Measurements from ENCODE around the gene GPR143.

The GPR143 gene

DNA sequence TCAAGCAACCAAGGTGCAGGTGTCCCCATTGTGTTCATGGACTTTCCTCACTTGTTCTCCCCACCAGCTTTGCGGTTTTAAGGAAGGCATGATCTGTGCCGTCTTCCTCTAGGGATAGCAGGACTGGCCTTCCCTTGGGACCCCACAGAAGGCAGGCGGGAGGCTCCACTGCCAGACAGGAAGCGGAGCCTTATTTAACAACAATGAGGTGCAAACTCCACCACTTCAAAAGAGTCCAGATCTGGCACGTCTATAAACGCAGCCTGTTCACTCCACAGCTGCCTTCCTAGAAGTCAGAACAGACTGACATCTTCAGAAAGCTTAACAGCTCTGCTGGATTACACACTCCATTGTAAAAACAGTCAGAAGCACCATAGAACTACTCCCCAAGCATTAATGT, 1.7 kb upstream of the GPR143 start:
- no peak for DNase-seq

DNA sequence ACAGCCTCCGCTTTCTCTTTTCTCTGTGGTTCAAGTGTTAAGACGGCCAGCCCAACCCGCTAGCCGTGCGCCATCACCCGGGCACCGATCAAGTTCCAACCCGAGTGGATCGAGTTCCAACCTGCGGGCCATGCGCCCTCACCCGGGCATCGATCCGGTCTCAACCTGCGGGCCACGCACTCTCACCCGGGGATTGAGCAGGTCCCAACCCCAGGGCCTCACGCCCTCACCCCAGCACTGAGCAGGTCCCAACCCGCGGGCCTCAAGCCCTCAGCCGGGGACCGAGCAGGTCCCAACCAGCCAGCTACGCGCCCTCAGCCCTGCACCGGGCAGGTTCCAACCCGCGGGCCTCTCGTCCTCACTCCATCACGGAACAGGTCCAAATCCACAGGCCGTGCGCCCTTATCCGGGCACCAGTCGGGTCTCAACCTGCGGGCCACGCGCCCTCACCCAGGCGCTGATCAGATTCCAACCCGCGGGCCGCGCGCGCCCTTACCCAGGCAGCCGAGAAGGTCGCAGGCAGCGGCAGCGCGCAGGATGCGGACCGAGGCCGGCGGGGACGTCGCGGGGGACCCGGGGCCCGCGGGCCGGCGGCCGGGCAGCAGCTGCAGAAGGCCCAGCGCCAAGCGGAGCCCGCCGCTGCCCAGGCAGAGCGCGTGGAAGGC, 443 bp downstream of the GPR143 start:
- DNase-seq: no peak

DNA sequence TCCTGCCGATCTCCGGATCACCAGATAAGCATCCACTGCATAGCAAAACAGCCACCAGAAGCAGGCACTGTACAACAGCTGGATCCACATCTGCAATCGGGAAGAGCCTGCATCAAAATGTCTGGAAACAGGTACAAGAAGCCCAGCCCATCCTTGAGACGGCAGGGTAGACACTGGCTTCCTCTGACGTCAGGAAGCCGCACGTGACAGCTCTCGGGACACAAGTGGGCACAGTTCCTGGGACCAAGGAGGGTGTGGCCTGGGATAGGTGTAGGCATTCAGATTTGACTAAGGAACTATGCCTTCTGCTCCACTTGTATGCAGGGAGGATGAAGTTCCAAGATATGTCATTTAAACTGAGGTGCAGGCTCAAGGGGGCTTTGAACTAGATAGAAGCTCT, 6.3 kb downstream of the GPR143 start:
- DNase-seq: no peak

DNA sequence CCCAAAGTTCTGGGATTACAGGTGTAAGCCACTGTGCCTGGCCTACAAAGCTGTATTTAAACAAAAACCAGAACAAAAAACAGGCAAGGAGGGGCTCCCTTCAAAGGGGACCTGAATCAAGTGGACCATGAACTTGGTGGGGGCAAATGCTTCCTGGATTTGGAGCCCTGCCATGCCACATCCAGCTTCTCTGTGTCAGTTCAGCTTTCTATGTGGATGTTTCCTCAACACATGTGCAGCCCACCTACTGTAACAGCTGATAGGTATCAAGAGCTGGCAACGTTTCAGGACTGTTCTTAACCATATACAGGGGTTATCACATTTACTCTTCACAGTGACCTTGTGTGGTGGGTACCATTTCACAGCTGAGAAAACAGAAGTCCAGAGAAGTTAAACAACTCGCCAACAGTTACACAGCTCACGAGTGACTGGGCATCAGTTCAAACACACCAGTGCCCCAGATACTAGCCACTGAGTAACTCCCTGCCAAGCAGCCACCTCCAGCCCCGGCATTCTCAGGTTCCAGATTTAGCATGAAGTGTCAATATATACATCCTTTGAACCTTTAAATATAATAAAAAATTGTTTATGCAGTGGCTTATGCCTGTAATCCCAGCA, 7.5 kb downstream of the GPR143 start:
- DNase-seq: no peak

DNA sequence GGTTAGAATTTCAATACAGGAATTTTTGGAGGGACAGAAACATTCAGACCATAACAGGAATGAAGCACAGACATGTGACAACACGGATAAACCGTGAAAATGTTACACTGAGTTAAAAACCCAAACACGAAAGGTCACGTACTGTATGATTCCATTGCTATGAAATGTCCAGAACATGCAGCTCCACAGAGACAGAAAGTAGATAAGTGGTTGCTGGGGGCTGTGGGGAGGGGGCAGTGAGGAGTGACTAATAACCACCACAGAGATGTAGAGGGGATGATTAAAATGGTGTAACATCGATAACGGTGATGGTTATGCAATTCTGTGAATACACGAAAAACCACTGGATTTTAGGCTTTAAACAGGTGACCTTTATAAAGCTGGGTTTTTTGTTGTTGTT, 8.3 kb downstream of the GPR143 start:
- DNase-seq: no peak

DNA sequence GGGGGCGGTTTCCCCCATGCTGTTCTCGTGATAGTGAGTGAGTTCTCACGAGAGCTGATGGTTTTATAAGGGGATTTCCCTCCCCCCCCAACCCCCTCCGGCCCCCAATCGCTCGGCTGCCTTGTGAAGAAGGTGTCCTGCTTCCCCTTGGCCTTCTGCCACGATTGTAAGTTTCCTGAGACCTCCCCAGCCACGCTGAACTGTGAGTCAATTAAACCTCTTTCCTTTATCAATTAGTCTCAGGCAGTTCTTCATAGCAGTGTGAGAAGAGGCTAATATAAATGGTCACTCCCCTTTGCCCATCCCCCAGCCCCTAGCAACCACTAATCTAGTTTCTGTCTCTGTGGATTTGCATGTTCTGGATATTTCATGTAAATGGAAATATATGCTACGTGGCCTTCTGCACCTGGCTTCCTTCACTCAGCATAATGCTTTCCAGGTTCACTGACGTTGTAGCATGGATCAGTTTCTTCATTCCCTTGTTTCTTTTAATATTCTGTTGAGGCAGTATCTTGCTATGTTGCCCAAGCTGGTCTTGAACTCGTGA, 16.4 kb downstream of the GPR143 start:
- no peak for DNase-seq

DNA sequence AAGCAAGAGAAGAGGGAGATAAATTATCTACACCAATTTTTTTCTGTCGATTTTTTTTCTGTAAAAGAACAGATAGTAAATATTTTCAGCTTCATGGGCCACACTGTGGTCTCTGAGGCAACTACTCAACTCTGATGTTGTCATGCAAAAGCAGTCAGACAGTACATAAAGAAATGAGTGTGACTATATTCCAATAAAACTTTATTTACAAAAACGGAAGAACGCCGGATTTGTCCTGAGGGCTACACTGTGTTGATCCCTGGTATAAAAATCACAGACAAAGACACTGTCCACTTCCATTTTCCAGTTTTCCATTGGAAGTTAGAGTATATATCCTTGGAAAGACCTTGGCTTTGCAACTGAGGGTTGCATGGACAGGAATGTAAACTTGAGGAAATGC, 18.0 kb downstream of the GPR143 start:
- DNase-seq: no peak

DNA sequence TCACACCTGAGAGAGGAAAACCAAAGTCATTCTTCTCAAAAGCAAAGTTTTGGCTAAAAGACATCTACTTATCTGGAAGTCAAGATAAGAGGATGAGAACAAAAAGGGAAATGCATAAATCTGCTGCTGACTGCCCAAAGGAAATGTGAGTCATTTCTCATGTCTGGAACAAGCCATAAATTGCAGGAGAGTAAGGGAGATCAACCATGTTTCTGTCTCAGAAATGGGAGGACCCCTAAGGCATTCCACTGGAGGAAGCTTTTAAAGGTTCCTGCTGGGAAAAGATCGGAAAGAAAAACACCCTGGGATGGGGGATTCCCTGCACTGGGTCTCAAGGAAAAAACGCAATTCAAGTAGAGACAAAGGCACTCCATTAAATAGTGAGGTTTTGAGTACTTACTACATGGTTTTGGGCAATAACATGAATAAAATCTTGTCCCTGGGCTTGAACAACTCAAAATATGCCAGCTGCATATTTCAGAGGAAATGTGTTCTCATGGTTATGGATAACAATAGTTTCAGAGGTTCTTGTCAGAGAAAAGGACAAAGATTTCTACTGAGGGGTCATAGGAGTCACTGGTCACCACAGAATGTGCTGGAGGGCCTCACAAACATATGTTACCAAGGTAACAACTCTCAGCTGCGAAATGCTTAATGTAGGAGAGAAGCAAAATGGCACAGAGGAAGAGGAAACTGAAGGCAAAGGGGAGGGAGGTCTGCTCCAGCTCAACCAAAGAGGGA, 19.3 kb downstream of the GPR143 start:
- DNase-seq: no peak

DNA sequence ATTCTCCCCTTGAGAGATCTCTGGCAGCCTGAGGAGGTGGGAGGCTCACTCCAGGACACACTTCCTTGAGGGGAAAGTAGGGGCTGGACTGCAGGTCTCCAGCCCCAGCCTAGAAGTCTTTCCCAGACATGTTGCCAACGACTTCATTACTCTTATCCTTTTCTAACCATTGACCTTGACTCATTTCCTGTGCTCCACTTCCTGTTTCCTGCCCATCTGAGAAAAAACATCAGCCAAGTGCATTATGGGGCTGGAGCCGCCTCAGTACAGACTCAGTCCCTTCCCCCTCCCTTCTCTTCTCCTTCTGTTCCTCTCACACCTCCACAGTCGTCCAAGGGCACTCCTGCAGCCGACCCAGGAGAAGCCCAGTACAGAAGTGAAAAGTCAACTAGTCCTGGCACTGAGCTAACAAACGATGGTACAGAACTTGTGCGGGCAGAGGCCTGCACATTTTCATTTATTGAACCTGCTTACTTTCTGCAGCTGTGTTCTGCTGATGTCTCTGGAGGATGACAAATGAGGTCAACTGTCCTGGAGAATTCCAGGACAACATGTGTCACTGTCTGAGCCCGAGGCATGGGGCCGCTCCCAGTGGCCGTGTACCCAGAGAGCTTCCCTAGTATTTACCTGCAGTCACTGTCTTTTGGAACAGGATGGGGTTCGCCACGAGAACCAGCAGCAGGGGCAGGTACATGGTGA, 20.1 kb downstream of the GPR143 start:
- no peak for DNase-seq

DNA sequence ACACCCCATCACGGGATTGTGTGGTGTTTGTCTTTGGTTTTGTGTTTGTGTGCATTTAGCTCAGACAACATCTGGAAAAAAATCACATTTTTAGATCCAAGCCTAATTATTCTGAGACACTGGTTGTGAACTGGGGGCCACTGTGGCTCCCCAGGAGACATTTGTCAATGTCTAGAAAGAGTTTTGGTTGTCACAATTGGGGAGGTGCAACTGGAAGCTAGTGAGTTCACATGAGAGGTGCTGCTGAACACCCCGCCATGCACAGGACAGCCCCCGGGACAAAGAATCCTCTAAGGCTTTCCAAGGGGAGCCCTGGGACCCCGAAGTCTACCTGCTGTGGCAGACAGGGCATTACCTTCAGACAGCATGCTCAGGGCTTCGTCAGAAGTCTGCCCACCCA, 26.5 kb downstream of the GPR143 start:
- no peak for DNase-seq

DNA sequence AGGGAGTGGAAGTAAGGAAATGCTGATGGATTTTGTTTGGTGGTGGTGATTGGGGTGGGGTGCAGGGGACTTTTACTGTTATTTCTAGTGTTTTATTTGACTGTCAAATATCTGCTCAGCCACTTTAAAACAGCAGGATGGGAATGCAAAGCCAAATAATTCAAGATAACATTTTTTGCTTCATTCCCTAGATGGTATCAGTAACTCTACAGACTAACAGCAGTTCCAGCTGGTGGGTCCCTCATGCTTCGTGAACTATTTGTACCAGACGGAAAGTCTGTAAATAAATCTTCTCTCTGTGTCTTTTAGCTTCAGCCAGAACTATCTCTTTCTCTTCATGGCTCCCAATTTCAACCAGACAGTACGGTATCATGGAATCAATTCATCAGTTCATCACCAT, 27.5 kb downstream of the GPR143 start:
- no peak for DNase-seq

DNA sequence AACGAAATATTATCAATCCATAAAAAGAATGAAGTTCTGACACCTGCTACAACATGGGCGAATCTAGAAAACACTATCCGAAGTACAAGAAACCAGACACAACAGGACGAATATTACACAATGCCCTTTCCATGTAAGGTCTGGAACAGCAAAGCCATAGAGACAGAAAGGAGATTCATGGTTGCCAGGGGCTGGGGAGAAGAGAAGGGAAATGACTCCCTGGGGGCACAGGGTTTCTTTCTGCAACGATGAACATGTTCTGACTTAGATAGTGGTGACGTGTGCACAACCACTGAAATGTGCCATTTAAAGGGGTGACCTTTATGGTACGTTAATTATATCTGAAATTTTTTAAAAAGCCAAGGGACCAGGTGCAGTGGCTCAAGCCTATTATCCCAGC, 28.3 kb downstream of the GPR143 start:
- no peak for DNase-seq

DNA sequence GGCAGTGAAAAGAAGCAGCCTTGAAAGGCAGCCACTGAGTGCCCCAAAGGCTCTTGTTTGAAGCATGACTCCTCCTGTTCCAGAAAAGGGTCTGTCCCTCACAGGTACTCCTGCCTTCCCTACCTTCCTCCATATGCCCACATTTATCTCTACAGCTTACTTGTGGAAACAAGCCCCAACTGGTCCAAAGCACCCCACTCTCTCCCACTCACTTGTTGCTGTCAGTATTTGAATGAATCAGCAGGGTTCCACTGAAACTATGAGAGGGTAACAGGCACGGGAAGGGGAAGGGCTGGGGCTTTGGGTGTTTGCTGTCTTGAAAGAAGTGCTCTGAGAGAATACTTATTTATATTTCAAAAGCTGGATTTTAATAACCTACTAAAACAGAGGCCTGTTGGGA, 34.9 kb downstream of the GPR143 start:
- DNase-seq: no peak

DNA sequence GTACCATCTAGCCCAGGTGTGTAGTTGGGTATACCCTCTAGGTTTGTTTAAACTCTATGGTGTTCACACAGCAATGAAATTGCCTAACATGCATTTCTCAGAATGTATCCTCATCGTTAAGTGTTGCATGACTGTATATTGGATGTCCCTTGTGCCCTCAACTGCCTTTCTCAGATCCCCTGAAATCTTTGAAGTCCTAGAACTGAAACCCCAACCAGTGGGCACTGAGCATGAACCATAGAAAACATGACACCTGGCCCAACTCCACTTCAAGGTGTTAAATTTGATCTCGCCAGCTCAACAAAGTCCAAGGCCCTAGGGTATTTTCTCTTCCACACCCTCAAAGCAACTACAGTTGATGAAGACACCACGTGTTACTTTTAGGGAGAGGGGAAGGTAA, 35.6 kb downstream of the GPR143 start:
- DNase-seq: no peak

DNA sequence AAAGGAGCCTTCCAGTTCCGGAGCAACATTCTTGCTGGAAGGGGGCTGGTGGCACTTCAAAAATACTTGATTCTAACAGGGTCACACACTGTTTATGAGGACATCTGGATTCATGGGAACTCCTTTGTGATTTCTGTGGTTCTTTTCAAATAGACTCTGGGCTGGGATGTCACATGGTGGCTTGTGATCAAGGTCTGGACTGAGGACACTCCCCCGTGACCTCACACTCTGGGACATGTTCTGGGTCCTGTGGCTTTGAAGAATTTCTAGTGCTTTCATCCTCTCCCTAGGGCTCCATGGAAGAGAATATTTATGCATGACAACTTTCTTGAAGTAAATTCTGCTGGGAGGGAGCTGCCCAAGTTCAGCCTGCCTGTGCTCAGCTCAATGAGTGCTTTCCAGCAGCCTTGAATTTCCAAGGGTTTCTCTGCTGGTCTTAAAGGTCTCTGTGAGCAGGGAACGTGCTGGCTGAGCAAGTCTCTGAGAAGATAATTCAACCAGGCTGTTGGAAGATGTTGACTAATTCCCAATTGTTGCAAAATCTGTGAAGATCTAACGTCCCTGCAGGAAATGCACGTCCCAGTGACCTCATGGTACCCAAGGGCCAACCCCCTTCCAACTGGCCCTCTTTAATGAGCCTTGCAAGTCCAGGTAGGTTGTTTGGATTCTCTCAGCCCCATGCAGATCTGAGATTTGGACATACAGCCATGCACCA, 36.3 kb downstream of the GPR143 start:
- no peak for DNase-seq

DNA sequence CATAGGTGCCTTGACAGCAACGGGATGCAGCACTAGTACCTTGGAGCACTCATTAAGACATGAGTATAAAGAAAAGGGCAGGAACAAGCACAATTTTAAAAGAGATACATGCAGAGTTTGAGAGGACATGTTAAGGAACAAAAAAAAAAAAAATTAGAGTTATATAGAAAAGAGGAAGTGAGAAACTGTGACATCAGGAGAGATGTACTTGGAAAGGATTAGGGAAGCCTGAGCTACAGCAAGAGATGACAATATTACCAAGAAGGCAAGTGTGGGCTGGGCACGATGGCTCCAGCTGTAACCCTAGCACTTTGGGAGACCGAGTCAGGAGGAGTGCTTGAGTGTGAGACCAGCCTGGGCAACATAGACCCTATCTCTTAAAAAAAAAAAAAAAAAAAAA, 37.4 kb downstream of the GPR143 start:
- no peak for DNase-seq

DNA sequence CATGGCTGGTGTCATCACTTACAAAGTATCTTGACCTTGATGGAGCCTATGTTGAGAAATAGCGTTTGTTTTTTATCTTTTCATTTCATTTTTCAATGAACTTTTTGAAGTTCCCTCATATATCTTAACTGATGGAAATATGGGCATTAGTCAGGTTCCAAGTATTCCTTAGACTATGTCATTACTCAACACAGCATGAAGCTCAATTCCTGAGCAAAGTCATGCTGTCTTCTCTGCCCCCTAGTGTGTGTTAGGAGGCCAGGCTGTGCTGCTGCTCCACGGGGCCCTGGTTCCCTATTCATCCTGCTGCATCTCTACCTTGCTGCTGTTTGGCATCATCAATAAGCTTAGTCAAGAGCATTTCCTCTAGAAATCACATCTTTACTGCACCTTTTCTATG, 40.9 kb downstream of the GPR143 start:
- no peak for DNase-seq

DNA sequence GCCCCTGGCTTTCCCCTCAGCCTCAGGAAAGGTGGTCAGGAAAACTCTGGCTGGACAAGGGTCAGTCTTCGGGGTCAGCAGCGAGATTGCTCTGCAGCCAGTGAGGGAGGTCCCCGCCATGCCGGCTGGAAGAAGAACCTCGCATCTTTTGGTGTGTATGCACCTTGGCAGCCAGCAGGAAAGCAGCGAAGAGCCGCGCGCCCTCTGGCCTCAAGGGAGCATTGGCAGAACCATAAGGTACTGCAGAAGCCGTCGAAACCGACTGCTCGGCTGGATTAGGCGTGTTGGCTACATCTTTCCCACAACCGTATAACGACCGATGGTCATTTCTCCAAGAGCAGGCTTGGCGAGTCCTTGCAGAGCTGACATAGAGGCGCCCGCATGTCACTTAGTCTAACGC, 48.3 kb downstream of the GPR143 start:
- DNase-seq: no peak

DNA sequence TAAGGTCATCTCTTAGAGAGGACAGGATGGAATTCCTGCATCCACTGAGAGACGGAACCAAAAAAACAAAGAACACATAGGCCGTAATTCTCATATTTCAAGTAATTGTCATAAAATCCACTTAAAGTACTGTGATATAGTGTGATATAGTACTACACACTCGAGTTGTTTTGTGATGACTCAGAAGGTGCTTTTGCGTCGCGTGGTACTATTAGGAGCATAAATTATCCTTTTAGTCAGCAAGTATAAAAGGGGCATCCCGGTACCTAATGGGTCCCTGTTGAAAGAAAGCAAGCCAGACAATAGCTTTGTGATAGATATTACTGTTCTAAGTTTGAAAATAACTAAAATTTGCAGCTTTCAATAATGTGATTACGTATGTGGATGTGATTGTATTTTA, 55.3 kb downstream of the GPR143 start:
- no peak for DNase-seq

DNA sequence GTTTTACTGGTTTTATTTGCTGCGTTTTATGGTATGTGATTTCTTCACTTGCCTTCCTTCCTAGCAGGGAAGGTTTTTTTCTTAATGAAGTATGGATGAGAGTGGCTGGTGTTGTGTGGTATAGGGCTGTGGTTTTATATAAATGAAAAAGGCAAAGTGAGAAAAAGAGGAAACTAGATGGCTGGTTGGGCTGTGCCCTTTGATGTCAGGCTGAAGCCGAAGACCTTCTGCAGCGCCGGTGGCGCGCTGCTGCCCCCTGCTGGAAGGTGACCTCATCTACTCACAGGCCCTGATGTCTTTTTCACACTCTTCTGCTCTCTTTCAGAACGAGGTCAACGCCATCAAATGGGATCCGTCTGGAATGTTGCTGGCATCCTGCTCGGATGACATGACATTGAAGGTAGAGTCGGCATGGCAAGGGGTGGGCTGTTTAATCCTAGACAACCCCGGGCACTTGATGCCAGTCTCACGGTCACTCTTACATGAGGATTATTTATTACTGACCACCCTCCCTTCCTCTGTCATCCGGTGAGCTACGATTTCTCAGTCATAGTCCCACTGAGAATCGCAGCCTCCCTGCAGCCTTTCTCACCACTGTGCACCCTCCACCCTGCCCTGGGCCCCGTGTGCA, 56.6 kb downstream of the GPR143 start:
- no peak for DNase-seq

DNA sequence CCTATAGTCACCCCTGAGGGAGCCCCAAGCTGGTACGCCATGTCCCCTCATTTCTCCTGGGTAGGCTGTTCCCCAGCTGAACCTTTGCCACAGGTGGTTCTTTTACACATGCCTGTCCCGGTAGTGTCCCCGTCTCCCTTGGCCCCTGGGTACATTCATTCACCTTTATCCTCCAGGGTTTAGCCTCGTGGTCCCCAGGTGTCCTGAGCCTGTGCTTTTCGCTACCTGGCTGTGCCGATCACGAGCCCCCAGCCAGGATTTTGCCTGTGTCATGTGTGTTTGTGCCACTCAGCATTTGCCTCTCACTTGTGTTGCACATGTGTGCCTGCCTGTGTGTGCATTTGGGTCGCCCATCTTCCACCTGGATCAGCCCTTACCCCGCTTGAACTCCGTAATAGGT, 57.6 kb downstream of the GPR143 start:
- DNase-seq: no peak

DNA sequence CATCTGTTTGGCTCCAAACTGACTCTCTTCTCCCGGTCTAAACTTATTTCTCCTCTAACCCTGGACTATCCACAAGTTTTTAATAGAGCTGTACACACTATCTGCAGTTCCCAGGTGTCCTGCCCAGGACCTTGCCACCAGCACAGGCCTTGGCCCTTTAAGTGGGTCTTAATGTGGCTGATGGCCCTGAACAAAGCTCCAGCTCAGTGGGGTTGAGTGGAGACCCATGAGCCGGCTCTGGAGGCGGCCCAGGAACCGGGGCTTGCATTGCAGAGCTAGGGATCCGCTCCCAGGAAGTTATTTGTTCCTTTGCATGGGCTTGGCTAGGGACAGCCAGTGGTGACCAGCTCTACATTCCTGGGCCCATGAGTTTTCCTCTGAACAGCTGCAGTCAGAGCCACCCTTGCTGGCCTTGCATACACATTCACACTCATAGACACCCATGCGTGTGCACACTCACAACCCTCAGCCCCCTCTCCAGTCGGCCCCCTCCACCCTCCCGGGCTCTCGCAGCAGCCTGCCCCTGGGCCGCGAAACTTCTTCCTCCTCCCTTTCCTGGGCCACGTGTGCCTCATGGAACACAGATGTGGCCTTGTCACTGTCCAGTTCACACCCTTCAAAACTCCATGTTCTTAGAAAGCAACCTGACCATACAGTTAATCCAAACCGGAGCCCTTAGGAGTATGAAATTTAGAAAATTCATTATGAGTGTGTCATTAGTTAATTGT, 58.2 kb downstream of the GPR143 start:
- no peak for DNase-seq
